Measurements from ENCODE around the gene GRIK3. TPM values are rescaled to one million over a fixed set of nuclear protein-coding genes. Genes with fewer than 3 reads are reported as not detected.
A peak's percentile ranks its signal among the peaks of the same experiment; 100 is the strongest.

Gene GRIK3
- total and polyA plus RNA-seq, 2 of the 8 experiments (the other 6 are each of a cell fraction or from before 2014, with no cell fraction given), result 2.1 to 3.4 TPM

- Histone ChIP-seq H3K4ac (replicated peaks; ENCODE audit: insufficient read length, low read depth, low read length) (no peak overlapping the region), H3K79me2 (ENCODE audit: control insufficient read depth in 1 of 2, insufficient read depth in 2 of 2, low read length in 2 of 2) (no peaks in the 10 kb centered on the region), H2BK20ac (ENCODE audit: low read length) (no peak overlapping the region), H3K14ac (ENCODE audit: insufficient read length) (no peak overlapping the region), H2AK5ac (ENCODE audit: low read depth, low read length) (no peak overlapping the region), H2AFZ (ENCODE audit: low read length) (no peak overlapping the region), H3K23ac (ENCODE audit: insufficient read length) (no peak overlapping the region), H3K4me2 (ENCODE audit: insufficient read depth in 1 of 2, low read depth in 2 of 2, low read length in 2 of 2) (no peak overlapping the region), H3K27ac (ENCODE audit: low read depth, low read length) (no peak overlapping the region), H3K18ac (ENCODE audit: extremely low read depth, low read length) (no peak overlapping the region), H2BK120ac (replicated peaks; ENCODE audit: low read depth, low read length) (no peak overlapping the region), H3K23me2 (ENCODE audit: low read depth, low read length) (no peaks in the 10 kb centered on the region), H2BK5ac (ENCODE audit: low read depth, low read length) (no peak overlapping the region), H3K4me1 (replicated peaks in 1 of 4; ENCODE audit: control insufficient read depth in 3 of 4, insufficient read depth in 4 of 4, low read length in 3 of 4) (peaks cover 0 to 3% (median 0%) of the 10 kb centered on the region in 4 experiments; a peak in 1 of 7 replicates), H4K91ac (replicated peaks; ENCODE audit: insufficient read length, low read length) (no peak overlapping the region), H3K56ac (replicated peaks; ENCODE audit: insufficient read length, low read depth, low read length) (no peak overlapping the region), H3K9me3 (ENCODE audit: insufficient read depth in 2 of 2, low read depth in 1 of 2, low read length in 1 of 2) (no peaks in the 10 kb centered on the region), H4K5ac (ENCODE audit: insufficient read length, low read depth, low read length) (no peak overlapping the region), H3K79me1 (ENCODE audit: low read depth, low read length) (no peaks in the 10 kb centered on the region), H2BK15ac (ENCODE audit: low read length) (no peak overlapping the region), H4K8ac (ENCODE audit: extremely low read depth, insufficient read depth, low read length) (no peak overlapping the region), H4K20me1 (replicated peaks in 1 of 2; ENCODE audit: control insufficient read depth in 1 of 2, insufficient read depth in 2 of 2, low read length in 2 of 2) (no peaks in the 10 kb centered on the region), H3K27me3 (replicated peaks in 1 of 4; ENCODE audit: control insufficient read depth in 3 of 4, extremely low read depth in 1 of 4, insufficient read depth in 3 of 4, low read length in 3 of 4) (no peaks in the 10 kb centered on the region), H3K4me3 (ENCODE audit: extremely low read depth in 1 of 4, insufficient read depth in 2 of 4, low read depth in 3 of 4, low read length in 4 of 4) (no peak overlapping the region), H3K9ac (replicated peaks in 1 of 4; ENCODE audit: extremely low read depth in 1 of 4, low read depth in 3 of 4, low read length in 3 of 4) (no peak overlapping the region), H2BK12ac (ENCODE audit: low read depth, low read length) (no peak overlapping the region), H3K36me3 (ENCODE audit: control insufficient read depth in 2 of 4, insufficient read depth in 4 of 4, low read length in 3 of 4) (no peaks in the 10 kb centered on the region)
- DNase-seq (ENCODE audit: low read depth in 1 of 2, low spot score in 2 of 2) (peak in 1 of 2 experiments; percentile 20), FAIRE-seq (no peak)
- CTCF ChIA-PET (ENCODE audit: partially characterized antibody), result interaction anchor here (1.2 kb wide), 1 partner anchor 27 kb away, joined by 4 read pairs; no protein-coding TSS in a partner anchor
- 87% methylated on average over 5 of the region's 9 CpGs; no CpG with 5 or more reads in 1 of the 2 experiments for WGBS, 2 experiments (ENCODE audit: extremely low coverage in 1 of 2, insufficient coverage in 1 of 2, insufficient read length in 1 of 2, insufficient replicate concordance in 2 of 2, low coverage in 1 of 2, low lambda C conversion rate in 2 of 2, missing lambda C conversion rate in 1 of 2)
- POLR2A ChIA-PET (ENCODE audit: partially characterized antibody), result no interaction called here
- TF ChIP-seq RXRA (IDR thresholded peaks at IDR 0.05; ENCODE audit: insufficient read depth, low read depth, low read length) (no peak), EGR1 (IDR thresholded peaks at IDR 0.05; ENCODE audit: borderline replicate concordance, low read depth, low read length) (no peak), ZNF274 (IDR thresholded peaks at IDR 0.05; ENCODE audit: borderline replicate concordance, extremely low read depth, low read length) (no peak), CHD1 (IDR thresholded peaks at IDR 0.05; ENCODE audit: low read depth, low read length) (no peak), JUN (IDR thresholded peaks at IDR 0.05; ENCODE audit: low read depth, low read length) (no peak), CHD2 (IDR thresholded peaks at IDR 0.05; ENCODE audit: low read length) (no peak), NANOG (IDR thresholded peaks at IDR 0.05; ENCODE audit: insufficient read depth, low read depth, low read length, poor library complexity, severe bottlenecking) (no peak), SIN3A (conservative IDR thresholded peaks at IDR 0.05 in 1 of 2, IDR thresholded peaks at IDR 0.05 in 1 of 2; ENCODE audit: low read depth in 1 of 2, low read length in 2 of 2) (no peak)
Observed at GRCh38 chr1:36890776-36891175, 143.5 kb downstream of the GRIK3 start.
